HG03159 (cell line): ENCODE measurements around the gene SIRPD.
"Not testable (repeated sequence)": the region's sequence is repeated elsewhere in the genome, so short reads cannot be mapped to it uniquely, and the experiment has no call there.

Experiments
- ATAC-seq: cut with Tn5 transposase; IDR thresholded peaks from one replicate; pipeline ENCODE4 v1.9.1; 2021; ENCODE audit warnings: mild to moderate bottlenecking, moderate library complexity; ENCODE audit not compliant: unreplicated experiment

SIRPD gene

DNA sequence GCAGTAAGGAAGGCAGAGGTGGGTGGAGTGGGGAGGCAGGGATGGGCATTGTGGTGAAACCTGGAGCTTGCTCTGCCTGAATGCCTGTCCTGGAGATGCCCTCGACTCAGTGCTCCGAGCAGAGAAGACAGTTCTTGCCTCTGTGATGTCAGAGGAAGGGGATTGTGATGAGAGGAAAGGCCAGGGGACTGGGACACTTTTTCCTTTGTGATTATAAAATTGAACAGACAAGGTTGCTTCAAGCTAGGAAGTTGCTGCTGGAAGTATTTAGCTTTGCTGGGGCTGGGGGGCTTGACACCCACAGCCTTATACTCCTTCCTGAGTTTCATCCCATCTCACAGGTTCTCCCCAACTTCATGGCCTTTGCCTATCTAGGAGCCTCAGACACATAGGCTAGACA is at the start of gene SIRPD:
Gene SIRPD, minus strand, starts transcription at position 101 of the 400 bp plus-strand sequence. Its CDS starts 52 bp downstream, at position 49.
- no peak for ATAC-seq

DNA sequence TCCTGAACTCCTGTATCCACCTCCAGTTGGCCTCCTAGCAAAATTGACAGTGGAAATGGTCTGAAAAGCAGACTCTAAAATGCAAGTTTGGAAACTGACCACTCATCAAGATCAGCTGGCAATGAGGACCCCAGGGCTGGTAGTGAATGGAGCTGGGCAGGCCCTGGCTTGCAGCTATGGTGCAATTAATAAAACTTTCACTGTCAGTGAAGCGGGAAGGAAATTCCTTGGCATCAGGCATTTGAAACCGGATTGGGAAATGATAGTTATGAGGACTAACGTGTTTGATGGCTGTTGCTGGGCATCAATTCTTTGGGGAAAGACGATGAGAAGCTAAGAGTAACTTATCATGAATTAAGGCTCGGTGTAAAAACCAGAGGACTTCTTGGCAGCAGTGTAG is 43.2 kb upstream of the SIRPD start:
- ATAC-seq, result no peak

DNA sequence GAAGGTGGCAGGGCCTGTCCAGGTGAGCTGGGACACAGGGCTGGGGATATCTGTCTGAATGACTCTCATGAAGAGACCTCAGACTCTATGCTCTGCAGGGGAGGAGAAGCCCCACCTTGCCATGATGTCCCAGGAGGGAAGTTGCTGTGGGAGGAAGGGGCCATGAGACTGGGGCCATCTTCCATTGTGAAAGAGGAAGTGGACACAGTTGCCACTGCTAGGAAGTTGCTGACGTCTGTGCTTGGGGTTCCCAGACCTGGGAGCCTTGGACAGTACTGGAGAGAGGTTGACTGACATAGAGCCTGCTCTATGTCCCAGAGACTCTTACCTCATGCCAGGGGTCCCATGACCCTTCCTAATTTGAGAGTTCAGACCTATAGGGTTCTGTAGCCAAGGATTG is 37.8 kb upstream of the SIRPD start:
- ATAC-seq, result no peak

GRCh38 chr20:1588533-1589460 is 31.3 kb upstream of the SIRPD start:
- ATAC-seq, result no peak

- no peak for ATAC-seq
Measured at GRCh38 chr20:1587781-1588532, 30.5 kb upstream of the SIRPD start.

DNA sequence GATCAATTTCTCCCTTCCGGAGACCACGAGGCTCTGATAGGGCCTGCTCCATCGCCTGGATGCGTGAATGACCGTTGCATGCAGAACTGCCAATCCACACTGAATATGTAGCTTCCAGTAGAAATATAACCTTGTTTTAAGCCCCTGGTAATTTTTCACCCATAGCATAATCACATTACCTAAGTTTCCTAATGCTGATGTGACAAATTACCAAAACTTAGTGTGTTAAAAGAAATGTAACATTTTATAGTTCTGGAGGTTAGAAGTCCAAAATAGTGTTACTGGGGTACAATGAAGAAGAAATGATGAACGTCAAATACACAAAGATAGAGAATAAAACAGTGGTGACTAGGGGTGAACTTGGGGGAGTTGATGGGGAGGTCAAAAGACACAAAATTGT is 22.0 kb upstream of the SIRPD start:
- ATAC-seq, result no peak

- ATAC-seq, result no peak
Measured at GRCh38 chr20:1577906-1578305, 20.4 kb upstream of the SIRPD start.

GRCh38 chr20:1577313-1577712 is 19.8 kb upstream of the SIRPD start:
- not testable (repeated sequence) for ATAC-seq

GRCh38 chr20:1576641-1577040 is 19.1 kb upstream of the SIRPD start:
- no peak for ATAC-seq

GRCh38 chr20:1576003-1576402 is 18.5 kb upstream of the SIRPD start:
- not testable (repeated sequence) for ATAC-seq

GRCh38 chr20:1571583-1571982 is 14.1 kb upstream of the SIRPD start:
- ATAC-seq, result not testable (repeated sequence)

- no peak for ATAC-seq
Measured at GRCh38 chr20:1569415-1569881, 11.9 kb upstream of the SIRPD start.

GRCh38 chr20:1568163-1568490 is 10.6 kb upstream of the SIRPD start:
- no peak for ATAC-seq

DNA sequence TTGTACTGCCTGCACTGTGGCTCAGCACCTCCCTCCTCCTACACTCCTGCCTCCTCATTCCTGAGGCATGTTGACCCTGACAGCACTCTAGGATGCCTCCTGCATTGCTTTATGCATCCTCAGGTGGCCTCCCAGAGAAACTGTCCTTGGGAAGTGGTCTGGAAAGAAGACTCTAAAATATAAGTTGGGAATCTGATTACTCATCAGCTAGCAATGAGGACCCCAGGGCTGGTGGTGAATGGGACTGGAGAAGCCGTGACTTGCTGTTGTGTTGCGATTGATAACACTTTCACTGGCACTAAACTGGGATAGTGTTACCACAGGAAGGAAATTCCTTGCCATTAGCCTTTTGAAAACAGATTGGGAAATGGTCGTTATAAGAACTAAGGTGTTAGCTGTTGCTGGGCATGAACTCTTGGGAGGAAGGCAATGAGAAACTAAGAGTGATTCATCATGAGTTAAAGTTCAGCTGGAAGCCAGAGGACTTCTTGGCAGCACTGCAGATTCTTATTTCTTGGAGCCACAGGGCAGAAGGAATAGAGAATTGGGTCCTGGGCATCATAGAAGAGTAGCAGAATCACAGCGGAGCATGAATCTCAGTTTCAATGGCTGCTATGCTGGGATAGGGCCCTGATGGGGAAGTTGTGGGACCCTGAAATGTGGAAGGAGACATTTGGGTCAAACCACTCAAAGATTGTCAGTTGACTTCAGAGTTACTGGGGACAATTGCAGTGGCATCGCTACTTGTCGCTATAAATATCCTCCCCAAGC is 10.1 kb upstream of the SIRPD start:
- ATAC-seq, result no peak

- ATAC-seq, result no peak
Measured at GRCh38 chr20:1566701-1567100, 9.2 kb upstream of the SIRPD start.

GRCh38 chr20:1565461-1565860 is 8.0 kb upstream of the SIRPD start:
- no peak for ATAC-seq

DNA sequence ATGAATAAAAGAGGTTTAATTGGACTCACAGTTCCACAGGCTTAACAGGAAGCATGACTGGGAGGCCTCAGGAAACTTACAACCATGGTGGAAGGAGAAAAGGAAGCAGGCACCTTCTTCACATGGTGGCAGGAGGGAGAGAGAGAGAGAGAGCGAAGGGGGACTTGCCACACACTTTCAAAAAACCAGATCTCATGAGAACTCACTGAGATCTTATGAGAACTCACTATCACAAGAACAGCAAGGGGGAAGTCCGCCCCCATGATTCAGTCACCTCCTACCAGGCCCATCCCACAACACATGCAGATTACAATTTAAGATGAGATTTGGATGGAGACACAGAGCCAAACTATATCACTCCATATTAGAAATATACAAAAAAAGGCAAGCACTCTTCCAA is 6.1 kb upstream of the SIRPD start:
- ATAC-seq, result no peak

DNA sequence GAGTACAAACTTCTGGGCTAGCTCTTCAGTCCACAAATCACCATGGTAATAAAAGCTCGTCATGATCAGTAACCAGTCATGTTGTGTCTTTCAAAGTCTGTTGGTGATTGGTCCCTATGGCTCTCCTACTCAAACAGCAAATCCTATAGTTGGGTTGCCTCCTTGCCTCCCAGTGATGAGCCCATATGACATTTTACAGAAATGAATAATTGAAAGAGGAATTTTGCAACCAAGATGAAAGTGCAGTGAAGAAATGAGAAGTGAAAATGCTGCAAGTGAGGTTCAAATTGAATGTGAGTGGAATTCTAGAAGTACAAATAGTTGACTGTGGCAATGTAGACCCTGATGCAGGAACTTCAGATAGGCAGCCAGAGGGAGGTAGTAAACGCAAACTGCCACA is 5.1 kb upstream of the SIRPD start:
- ATAC-seq, result no peak

GRCh38 chr20:1561350-1561749 is 3.8 kb upstream of the SIRPD start:
- no peak for ATAC-seq

- no peak for ATAC-seq
Measured at GRCh38 chr20:1555952-1556351, 1.6 kb downstream of the SIRPD start.

- ATAC-seq, result no peak
Measured at GRCh38 chr20:1539816-1540419, 17.6 kb downstream of the SIRPD start.
